Liver (tissue), 3 donors: ENCODE data around the gene H2AZ2.

Experiments used
- EGR1 ChIP-seq, 2 donors: IDR thresholded peaks; 2 replicates each; pipeline ENCODE4 v1.6.1; 2016 to 2018; ENCODE audit warnings: antibody characterized with exemption in 2 of 2, low read depth in 2 of 2
- RAD21 ChIP-seq, 2 donors: IDR thresholded peaks; 2 replicates each; pipeline ENCODE4 v1.6.1; 2016; ENCODE audit warnings: antibody characterized with exemption in 2 of 2, mild to moderate bottlenecking in 2 of 2
- SP1 ChIP-seq: IDR thresholded peaks from 2 replicates; pipeline ENCODE4 v1.6.1; 2018; ENCODE audit warnings: antibody characterized with exemption, mild to moderate bottlenecking
- TAF1 ChIP-seq: conservative IDR thresholded peaks from 2 replicates; pipeline ENCODE4 v1.6.1; 2016; ENCODE audit warnings: antibody characterized with exemption, mild to moderate bottlenecking
- YY1 ChIP-seq: IDR thresholded peaks from 2 replicates; pipeline ENCODE4 v1.6.1; 2016; ENCODE audit warnings: antibody characterized with exemption, mild to moderate bottlenecking
- TF ChIP-seq, protein P1 (sequence below): fragments of 150-350 bp; IDR thresholded peaks from 2 replicates; pipeline ENCODE4 v1.5.1; 2017; ENCODE audit warnings: improper control_type of control experiment, low read depth, low read length; ENCODE audit not compliant: missing input control
- TF ChIP-seq, protein P2 (sequence below): IDR thresholded peaks from 2 replicates; pipeline ENCODE4 v1.6.1; 2016; ENCODE audit warnings: antibody characterized with exemption
- donor health status: healthy.
- donor health status: healthy.

DNA sequence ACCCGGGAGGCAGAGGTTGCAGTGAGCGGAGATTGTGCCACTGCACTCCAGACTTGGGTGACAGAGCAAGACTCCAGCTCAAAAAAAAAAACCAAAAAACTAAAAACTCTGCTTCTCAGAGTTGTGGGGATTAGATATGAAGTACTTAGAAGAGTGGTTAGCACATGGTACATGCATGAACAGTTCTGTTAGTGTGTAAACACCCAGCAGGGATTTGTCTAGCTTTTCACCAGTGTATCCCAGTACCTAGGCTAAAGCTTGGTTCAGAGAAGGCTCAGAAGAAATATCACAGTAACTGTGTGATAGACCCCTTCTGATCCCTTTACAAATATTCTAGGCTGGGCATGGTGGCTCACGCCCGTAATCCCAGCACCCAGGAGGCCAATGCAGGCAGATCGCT lies 41.9 kb downstream of the H2AZ2 start:
- TF ChIP-seq, protein P1, sequence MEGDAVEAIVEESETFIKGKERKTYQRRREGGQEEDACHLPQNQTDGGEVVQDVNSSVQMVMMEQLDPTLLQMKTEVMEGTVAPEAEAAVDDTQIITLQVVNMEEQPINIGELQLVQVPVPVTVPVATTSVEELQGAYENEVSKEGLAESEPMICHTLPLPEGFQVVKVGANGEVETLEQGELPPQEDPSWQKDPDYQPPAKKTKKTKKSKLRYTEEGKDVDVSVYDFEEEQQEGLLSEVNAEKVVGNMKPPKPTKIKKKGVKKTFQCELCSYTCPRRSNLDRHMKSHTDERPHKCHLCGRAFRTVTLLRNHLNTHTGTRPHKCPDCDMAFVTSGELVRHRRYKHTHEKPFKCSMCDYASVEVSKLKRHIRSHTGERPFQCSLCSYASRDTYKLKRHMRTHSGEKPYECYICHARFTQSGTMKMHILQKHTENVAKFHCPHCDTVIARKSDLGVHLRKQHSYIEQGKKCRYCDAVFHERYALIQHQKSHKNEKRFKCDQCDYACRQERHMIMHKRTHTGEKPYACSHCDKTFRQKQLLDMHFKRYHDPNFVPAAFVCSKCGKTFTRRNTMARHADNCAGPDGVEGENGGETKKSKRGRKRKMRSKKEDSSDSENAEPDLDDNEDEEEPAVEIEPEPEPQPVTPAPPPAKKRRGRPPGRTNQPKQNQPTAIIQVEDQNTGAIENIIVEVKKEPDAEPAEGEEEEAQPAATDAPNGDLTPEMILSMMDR: no peak
- TF ChIP-seq TAF1 (no peak), RAD21 (IDR thresholded peaks at IDR 0.05) (no peak), EGR1 (IDR thresholded peaks at IDR 0.05; ENCODE audit: low read depth in 2 of 2) (no peak), YY1 (no peak), SP1 (no peak)
- TF ChIP-seq, protein P2, sequence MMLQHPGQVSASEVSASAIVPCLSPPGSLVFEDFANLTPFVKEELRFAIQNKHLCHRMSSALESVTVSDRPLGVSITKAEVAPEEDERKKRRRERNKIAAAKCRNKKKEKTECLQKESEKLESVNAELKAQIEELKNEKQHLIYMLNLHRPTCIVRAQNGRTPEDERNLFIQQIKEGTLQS: no peak
